ENCODE results near the gene HIVEP3. TPM values are rescaled to one million over a fixed set of nuclear protein-coding genes. Genes with fewer than 3 reads are reported as not detected.

HIVEP3 gene
- total RNA-seq, 1 experiment from 2014 or later: 1.4 TPM

DNA sequence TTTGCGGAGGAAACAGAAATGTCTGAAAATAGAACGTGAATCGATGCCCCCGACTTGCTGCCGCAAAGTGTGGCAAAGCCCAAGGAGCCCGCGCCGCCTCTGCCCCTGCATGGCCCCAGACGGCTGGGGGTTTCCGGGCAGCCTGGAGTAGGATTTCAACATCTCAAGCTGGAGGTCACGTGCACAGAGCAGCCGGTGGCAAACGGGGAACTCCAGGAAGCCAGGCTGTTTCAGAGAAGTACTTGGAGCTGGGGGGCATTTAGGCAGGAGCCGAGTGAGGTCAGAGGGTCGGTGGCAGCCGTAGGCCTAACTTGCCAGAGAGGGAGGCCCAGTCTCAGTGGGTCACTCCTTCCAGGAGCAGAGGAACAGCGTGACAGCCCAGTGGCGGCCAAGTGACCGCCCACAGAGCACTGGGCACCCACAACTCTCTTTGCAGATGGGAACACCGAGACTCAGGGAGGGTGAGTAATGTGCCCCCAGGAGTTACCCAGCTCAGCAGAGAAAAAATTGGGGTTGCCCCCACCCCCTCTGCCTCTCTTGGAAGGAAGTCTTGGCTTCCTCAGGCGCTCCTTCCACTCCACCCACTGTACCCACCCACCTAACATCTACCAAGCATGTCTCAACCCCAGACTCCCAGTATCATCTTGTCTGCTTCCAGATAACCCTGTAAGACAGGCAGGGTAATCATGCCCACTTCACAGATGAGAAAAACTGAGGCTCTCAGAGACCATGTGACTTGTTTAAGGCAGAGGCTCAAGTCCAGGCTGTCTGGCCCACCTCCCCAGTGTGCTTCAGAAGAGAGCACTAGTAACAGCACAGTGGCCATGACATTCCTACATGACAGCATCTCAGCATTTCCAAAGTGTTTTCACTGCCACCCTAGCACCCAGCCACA, 179.4 kb downstream of the HIVEP3 start:
- DNase-seq (ENCODE audit: low read depth): no peak
- in situ Hi-C loops (cut with HindIII; ENCODE audit: low pct_unique_long_range_greater_than_20kb, low sequenced_read_pairs): no loop called here

DNA sequence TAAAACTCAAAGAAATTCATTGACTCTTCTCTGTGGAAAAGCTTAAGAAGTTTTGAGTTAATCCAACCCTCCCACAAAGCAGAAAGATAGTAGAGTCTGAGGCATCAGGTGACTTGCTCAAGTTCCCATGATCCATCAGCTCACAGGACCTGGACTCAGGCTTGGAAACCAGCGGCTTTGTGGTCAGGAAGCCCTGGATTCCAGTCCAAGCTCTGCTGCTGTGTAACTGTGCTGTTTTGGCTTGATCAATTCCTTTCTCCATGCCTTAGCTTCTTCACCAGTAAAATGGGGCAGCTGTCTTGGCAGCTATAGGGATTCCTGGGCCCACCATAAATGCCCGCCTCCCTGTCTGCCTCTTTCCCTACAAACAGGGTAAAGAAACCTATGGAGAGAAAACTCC, 180.2 kb downstream of the HIVEP3 start:
- no peak for DNase-seq (ENCODE audit: low read depth)
- in situ Hi-C loops (cut with HindIII; ENCODE audit: low pct_unique_long_range_greater_than_20kb, low sequenced_read_pairs): no loop called here

DNA sequence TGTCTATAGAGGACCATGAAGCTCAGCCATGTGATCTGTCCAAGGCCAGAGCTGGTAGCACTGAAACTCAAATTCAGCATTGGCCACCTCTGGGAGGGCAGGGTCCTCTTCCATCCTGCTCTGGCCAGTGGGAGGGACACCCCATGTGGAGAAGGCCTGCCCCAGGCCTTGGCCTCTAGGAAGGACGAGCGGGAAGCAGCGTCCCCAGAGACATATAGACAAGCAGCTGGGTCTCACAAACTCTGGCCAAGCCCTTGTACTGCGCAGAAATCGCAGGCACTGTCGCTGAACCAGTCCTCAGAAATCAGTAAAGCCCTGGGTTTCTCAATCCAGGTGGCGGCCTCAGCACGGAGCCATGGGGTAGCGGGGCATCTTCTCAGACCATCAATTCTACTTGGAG, 180.7 kb downstream of the HIVEP3 start:
- in situ Hi-C loops (cut with HindIII; ENCODE audit: low pct_unique_long_range_greater_than_20kb, low sequenced_read_pairs): no loop called here
- DNase-seq (ENCODE audit: low read depth): no peak

DNA sequence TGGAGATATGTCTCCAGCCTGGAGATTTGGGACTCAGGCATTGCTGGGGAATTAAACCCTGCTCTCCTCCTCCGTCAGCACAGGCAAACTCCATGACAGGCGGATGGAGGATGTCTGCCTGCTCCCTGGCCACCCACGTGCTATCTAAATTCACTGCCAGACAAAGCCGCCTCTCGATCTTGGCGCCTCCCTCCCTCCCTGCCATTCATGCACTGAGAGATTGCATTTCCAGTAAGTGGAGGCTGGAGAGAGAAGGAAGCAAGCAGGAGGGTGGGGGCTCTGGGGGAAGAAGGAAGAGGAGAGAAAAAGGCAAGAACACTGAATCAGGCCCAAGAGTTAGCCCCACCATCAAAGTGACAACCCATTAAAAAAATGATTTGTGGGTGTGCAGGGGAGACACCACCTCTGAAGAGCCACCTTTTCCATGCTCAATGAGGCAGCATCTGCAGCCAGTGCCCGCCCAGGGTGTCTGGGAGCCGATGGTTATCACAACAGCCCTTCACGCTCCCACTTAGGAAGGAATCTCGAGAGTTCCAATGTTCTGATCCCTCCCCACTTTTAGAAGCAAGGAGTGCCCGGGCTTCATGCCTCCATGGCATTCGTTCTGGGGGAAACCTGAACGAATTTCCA, 183.0 kb downstream of the HIVEP3 start:
- in situ Hi-C loops (cut with HindIII; ENCODE audit: low pct_unique_long_range_greater_than_20kb, low sequenced_read_pairs): no loop called here
- DNase-seq (ENCODE audit: low read depth): no peak

DNA sequence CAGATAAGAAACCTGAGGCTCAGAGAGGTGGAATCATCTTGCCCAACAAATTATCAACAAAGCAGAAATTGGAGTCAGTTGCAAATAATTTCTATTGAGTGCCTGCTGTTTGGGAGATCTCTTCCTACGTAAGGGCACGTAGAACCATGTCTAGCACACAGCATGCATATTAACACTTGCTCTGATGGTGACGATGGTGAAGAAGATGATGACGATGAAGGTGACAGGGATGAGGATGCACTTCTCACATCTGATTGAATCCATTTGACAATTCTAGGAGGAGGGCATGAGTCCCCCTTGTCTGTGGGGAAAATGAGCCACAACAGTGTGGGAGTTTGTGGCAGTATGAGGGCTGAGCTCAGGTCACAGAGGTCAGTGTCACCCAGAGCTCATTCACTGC, 183.6 kb downstream of the HIVEP3 start:
- in situ Hi-C loops (cut with HindIII; ENCODE audit: low pct_unique_long_range_greater_than_20kb, low sequenced_read_pairs): no loop called here
- DNase-seq (ENCODE audit: low read depth): no peak

DNA sequence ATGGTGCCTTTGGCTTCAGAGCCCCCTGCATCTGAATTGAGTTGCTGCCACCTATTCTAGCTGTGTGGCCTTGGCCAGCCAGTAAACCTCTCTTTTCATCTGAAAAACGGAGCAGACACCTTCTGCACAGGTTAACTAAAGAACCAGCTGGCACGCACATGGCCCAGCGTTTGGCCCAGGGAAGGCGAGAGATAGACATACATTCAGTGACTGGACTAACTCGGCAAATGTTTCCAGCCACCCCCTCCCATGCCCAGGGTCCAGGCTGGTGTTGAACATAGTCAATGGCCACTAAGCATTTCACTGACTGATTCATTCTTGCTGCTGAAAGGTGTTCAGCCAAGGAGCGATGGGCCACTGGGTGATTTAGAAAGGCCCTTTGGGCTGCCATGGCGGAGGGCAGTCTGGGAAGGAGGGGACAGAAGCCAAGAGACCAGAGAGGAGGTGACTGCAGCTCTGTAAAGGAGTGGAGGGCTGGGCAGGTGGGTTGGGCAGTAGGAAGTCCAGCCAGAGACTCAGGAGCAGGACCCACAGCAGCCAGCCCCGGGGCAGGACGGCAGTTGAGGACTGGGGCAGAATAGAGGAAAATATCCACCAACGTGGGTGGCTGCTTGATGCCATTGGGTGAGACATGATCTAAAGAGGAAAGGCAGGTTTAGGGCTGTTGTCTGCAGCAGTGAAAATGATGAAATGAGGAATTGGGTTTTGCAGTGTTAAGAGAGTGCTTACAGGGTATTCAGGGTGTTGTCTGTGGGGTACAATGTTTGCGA, 184.3 kb downstream of the HIVEP3 start:
- no peak for DNase-seq (ENCODE audit: low read depth)

DNA sequence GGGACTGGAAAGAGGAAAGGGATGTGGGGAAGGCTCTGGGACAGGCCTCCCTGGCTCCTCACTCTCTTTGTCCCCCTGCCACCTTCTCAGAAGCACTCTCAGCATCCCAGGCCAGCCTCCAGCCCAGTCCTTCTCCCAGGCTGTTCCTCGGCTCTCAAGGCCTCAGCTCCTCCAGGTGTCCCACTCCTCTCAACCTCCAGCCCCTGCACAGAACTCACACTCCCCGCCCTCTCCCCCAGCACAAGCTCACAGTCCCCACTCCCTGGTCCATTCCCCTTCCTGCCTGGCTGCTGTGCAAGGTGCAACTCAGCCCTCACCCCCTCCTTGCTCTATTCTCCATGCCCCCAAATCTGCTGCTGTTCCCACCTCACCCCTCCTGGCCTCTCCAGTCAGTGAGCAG, 185.0 kb downstream of the HIVEP3 start:
- DNase-seq (ENCODE audit: low read depth): no peak
- in situ Hi-C loops (cut with HindIII; ENCODE audit: low pct_unique_long_range_greater_than_20kb, low sequenced_read_pairs): no loop called here

More for the DNA sequence above, 184.3 kb downstream of the HIVEP3 start:
- in situ Hi-C loops (cut with HindIII; ENCODE audit: low pct_unique_long_range_greater_than_20kb, low sequenced_read_pairs): no loop called here

DNA sequence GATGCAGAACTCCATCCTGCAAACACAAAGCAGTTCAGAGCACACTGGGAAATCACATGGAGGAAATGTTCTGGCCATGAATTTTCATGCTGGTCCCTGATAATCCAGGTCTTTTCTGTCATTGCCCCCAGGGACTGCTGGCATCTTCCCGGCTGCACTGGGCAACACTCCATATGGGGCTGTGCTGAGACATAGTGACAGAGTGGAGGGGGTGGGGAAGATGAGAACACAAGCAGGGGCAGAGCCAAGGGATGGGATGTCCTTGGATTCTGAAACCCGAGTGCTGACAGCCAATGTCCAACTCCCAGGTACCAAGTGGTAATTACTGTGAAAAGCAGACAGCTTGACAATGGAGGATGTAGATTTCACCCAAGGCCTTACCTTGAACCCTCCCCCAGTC, 185.7 kb downstream of the HIVEP3 start:
- in situ Hi-C loops (cut with HindIII; ENCODE audit: low pct_unique_long_range_greater_than_20kb, low sequenced_read_pairs): no loop called here

DNA sequence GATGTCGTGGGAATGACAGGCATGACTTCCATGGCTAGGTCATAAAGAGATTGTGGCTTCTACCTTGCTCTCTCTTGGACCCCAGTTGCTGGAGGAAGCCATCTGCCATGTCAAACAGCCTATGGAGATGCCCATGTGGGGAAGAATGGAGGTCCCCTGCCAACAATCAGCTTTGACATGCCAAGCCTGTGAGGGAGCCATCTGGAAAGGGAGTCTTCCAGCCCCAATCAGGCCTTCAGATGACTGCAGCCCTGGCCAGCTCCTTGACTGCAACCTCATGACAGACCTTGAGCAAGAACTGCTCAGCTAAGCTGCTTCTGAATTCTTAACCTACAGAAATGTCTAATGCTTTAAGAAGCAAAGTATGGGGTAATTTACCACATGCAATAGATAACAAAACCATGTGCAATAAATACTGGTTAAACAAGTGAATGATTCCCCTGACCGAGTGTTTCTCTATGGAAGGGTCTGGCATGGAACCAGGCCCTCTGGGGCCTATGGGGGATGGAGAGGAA, 187.1 kb downstream of the HIVEP3 start:
- in situ Hi-C loops (cut with HindIII; ENCODE audit: low pct_unique_long_range_greater_than_20kb, low sequenced_read_pairs): no loop called here

More for the DNA sequence above, 185.7 kb downstream of the HIVEP3 start:
- no peak for DNase-seq (ENCODE audit: low read depth)

DNA sequence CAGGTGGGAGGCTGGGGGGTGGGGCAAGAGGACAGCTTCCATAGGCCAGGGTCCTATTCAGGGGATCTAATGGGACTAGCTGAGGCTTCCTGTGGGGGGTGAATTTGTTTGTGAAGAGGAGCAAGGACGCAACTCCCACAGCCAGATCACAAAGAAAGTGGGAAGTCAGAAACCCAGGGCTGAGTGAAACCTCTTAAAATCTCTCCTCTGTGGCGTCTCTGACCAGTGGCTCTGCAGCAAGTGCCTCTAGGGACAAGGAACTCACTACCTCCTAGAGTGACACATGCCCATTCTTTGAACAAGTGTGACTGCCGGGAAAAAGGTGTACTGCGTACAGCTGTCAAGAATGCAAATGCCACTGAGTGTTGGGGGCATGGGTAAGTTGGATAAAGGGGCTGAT, 187.9 kb downstream of the HIVEP3 start:
- in situ Hi-C loops (cut with HindIII; ENCODE audit: low pct_unique_long_range_greater_than_20kb, low sequenced_read_pairs): no loop called here
- no peak for DNase-seq (ENCODE audit: low read depth)

More for the DNA sequence above, 187.1 kb downstream of the HIVEP3 start:
- no peak for DNase-seq (ENCODE audit: low read depth)

DNA sequence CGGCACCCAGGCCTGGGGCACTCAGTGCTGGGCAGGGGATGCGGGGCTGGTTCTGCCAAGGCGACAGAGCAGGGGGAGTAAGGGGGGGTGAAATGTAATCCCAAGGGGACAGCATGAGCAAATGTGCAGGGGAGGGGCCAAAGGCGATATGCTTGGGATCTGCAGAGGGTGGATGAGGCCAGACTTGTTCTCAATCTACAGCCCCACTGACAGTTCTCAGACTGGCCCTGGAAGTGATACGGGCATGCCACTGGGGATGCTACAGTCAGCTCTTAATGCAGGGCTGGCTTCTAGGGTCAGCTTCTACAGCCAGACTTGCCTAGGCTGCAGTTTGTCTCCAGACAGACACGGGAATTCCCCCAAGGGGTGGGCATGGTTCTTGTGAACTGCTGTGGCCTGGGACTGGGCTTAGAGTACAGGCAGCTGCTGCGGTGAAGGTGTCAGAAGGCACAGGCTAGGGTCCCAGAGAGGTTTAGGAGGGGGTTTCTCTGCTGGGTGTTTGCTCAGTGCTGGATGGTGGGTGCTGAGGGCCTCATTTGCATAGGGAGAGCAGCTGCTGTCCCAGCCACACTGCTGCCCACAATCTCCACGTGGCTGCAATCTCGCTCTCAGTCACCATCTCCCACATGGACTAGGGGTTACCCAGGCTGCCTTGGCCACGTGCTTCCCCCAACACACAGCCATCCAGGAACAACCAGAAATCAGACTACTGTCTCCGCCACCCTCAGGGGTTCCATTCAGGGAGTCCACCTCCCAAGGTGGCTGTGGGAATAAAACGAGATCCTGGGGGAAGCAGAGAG, 190.1 kb downstream of the HIVEP3 start:
- no peak for DNase-seq (ENCODE audit: low read depth)
- in situ Hi-C loops (cut with HindIII; ENCODE audit: low pct_unique_long_range_greater_than_20kb, low sequenced_read_pairs): no loop called here

DNA sequence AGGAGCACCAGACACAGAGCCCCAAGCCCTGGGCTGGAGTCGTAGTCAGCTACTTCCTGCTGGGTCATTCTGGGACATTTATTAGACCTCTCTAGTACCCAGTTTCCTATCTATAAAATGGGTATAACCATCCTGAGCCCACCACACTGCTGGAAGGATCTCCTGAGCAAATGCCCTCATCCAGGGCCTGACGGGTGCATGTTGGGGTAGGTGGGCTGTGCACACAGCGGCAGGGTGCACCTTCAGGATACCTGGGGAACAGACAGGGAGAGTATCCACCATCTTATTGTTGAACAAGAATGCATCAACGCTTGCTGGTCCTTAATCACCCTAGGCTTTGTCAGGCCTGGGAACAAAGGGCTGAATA, 191.0 kb downstream of the HIVEP3 start:
- DNase-seq (ENCODE audit: low read depth): no peak
- in situ Hi-C loops (cut with HindIII; ENCODE audit: low pct_unique_long_range_greater_than_20kb, low sequenced_read_pairs): no loop called here

DNA sequence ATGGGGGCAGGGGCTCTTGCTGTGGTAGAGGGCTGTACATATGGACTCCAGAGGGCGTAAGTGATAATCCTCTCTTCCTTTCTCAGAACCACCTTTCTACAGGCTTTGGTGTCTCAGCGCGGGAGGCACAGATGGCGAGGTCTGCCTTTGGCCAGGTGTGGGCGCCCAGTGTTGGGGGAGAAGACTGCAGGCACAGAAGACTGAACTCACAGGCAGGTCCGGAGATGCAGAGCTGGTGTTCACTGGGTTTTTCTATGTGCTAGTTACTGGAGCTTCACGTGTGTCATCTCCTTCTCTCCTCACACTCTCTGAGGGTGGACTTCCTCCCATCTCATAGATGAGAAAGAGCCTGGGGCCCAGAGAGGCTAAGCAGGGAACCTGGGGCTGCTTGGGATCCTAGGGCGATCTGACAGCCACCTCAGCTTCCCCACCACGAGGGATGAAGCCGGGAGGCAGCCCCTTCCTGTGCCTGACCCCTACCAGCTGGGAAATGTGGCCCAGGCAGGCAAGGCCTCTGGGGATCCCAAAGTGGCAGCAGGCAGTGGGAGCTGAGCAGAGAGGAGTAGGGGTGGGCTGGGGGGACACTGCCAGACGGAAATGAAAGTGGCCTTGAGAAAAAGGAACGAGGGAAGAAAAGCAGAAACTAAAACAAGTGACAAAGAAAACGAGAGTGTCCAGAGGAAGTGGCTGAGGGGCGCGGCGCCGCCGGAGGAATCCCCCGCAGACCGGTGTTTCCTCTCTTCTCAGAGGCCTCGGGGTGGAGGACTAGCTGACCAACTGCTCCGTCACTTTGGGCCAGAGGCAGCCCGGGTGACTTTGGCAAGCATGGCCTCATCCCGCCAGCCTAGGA, 191.6 kb downstream of the HIVEP3 start:
- in situ Hi-C loops (cut with HindIII; ENCODE audit: low pct_unique_long_range_greater_than_20kb, low sequenced_read_pairs): no loop called here

DNA sequence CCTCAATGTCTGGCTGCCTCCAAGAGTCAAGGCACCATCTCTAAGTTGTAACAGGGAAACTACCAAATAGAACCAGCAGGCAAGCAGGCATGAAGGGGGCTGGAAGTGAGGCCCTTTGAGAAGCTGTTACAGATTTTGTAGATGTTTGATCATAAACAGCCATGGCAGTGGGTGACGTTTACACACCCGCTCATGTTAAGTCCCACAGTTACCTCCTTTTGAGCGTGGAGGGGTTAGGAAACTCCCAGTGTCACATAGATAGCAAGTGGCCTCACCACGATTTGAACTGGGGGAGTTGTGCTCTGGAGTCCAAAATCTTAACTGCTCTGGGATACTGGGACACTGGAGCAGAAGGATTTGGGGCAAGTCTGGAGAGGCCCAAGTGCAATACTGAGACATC, 192.4 kb downstream of the HIVEP3 start:
- in situ Hi-C loops (cut with HindIII; ENCODE audit: low pct_unique_long_range_greater_than_20kb, low sequenced_read_pairs): no loop called here
- no peak for DNase-seq (ENCODE audit: low read depth)

More for the DNA sequence above, 191.6 kb downstream of the HIVEP3 start:
- no peak for DNase-seq (ENCODE audit: low read depth)

DNA sequence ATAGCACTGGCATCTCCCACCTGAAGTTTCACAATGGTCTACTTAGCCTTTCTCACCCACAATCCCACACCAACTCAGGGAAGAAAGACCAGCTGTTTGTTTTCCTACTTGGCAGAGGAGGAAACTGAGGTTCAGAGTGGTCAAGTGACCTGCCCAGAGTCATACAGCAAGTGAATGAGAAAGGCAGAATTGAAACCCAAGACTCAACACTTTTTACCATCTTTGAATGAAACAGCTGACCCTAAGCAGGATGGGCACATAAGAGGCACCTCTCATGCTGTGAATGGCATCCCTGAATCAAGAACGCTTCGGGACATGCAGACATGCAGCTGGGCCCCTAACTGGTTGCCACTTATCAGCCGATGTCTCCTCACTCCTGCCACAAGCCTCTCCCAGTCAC, 193.8 kb downstream of the HIVEP3 start:
- no peak for DNase-seq (ENCODE audit: low read depth)
- in situ Hi-C loops (cut with HindIII; ENCODE audit: low pct_unique_long_range_greater_than_20kb, low sequenced_read_pairs): no loop called here

DNA sequence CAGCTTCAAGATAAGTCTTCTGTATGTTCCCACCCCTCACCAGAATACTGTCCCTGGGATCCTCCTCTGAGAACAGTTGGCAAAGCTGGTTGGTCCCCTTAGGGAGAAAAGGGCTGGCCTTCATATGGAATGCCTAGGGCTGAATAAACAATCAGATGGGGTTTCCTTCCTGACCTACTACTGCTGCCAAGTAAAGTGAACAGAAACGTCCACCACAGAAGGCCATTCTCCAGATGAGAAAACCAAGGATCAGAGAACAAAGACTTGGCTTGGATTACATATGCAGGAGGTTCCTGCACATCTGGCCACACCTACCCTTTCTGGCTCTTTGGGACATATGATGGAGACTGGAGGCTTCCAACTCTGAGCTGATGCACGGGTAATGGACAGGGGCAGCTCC, 194.5 kb downstream of the HIVEP3 start:
- in situ Hi-C loops (cut with HindIII; ENCODE audit: low pct_unique_long_range_greater_than_20kb, low sequenced_read_pairs): no loop called here
- DNase-seq (ENCODE audit: low read depth): no peak

DNA sequence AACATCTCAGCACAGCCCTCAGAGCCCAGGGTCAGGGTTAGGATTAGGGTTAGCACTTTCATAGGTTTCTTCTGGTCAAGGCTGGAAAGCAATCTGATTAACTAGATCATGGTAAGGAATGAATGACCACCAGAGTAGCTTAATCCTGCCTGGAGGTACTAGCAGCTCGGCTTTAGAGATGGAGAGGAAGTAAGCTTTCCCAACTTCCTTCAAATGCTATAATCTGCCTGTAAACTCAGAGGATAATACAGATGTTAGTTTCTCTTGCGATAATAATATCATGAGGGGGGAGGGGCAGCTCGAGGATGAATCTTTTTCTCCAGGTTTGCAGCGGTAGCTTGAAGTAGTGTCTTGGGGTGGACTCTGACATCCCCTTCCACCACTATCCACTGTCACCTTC, 194.9 kb downstream of the HIVEP3 start:
- in situ Hi-C loops (cut with HindIII; ENCODE audit: low pct_unique_long_range_greater_than_20kb, low sequenced_read_pairs): no loop called here
- DNase-seq (ENCODE audit: low read depth): no peak
